Esophagus (tissue), 2 donors: ENCODE results near the gene CCDC12. TPM values are rescaled to one million over a fixed set of nuclear protein-coding genes. Genes with fewer than 3 reads are reported as not detected.

Experiments used
- H3K27ac ChIP-seq, 2 donors: one replicate each; pipeline ENCODE4 v1.5.1; 2013; ENCODE audit warnings: low read depth in 2 of 2, mild to moderate bottlenecking in 2 of 2, inconsistent platforms in 1 of 2, low read length in 1 of 2, moderate library complexity in 1 of 2
- H3K27me3 ChIP-seq, 2 donors: one replicate each; pipeline ENCODE4 v1.6.1; 2013; ENCODE audit warnings: low read length in 2 of 2, control low read depth in 1 of 2, mild to moderate bottlenecking in 1 of 2; ENCODE audit not compliant: insufficient read depth in 2 of 2, control insufficient read depth in 1 of 2
- H3K36me3 ChIP-seq, 2 donors: one replicate each; pipeline ENCODE4 v1.6.1; 2013; ENCODE audit warnings: low read length in 1 of 2; ENCODE audit not compliant: control insufficient read depth in 2 of 2, insufficient read depth in 2 of 2
- H3K4me1 ChIP-seq, 2 donors: one replicate each; pipeline ENCODE4 v1.6.1; 2013; ENCODE audit warnings: low read length in 1 of 2; ENCODE audit not compliant: control insufficient read depth in 2 of 2, insufficient read depth in 2 of 2
- H3K4me3 ChIP-seq, 2 donors: one replicate each; pipeline ENCODE4 v1.5.1; 2013; ENCODE audit warnings: low read length in 2 of 2, mild to moderate bottlenecking in 2 of 2, low read depth in 1 of 2, moderate library complexity in 1 of 2
- H3K9me3 ChIP-seq, 2 donors: one replicate each; pipeline ENCODE4 v1.6.1; 2013; ENCODE audit warnings: mild to moderate bottlenecking in 2 of 2, low read depth in 1 of 2, low read length in 1 of 2, moderate library complexity in 1 of 2; ENCODE audit not compliant: control insufficient read depth in 2 of 2, insufficient read depth in 1 of 2
- WGBS, 2 donors: extraction: QIAGEN DNeasy Blood & Tissue Kit; methylation state at CpG; one replicate each; pipeline ENCODE4 v1.1.7; 2013; 5-methylcytosine and 5-hydroxymethylcytosine counted together
- polyA plus RNA-seq, 2 donors: library from polyadenylated mRNA; stranded (reverse); fragments of 200-250 nt; gene quantifications; one replicate each; pipeline ENCODE4 v1.2.3, GENCODE V29; 2013
- donor health status: healthy with polysubstance abuse.
- donor health status: Bipolar disorder and iron deficiency.

The CCDC12 gene
- polyA plus RNA-seq, 2 donors: 82.5 to 90.1 TPM

- peaks cover 0 to 15% of the 10 kb centered on the region in 2 donors for H3K4me1 ChIP-seq
- H3K27ac ChIP-seq: peak overlapping the region in 1 of 2 donors; percentile 22
- 58 to 64% methylated on average over 12 of the region's 12 CpGs for WGBS, 2 donors
- peaks cover 30 to 83% of the 10 kb centered on the region in 2 donors for H3K36me3 ChIP-seq
- no peaks in the 10 kb centered on the region for H3K27me3 ChIP-seq
- H3K4me3 ChIP-seq: no peak overlapping the region
- no peaks in the 10 kb centered on the region for H3K9me3 ChIP-seq
Observed at GRCh38 chr3:46996689-46997452, 20.3 kb upstream of the CCDC12 start.

DNA sequence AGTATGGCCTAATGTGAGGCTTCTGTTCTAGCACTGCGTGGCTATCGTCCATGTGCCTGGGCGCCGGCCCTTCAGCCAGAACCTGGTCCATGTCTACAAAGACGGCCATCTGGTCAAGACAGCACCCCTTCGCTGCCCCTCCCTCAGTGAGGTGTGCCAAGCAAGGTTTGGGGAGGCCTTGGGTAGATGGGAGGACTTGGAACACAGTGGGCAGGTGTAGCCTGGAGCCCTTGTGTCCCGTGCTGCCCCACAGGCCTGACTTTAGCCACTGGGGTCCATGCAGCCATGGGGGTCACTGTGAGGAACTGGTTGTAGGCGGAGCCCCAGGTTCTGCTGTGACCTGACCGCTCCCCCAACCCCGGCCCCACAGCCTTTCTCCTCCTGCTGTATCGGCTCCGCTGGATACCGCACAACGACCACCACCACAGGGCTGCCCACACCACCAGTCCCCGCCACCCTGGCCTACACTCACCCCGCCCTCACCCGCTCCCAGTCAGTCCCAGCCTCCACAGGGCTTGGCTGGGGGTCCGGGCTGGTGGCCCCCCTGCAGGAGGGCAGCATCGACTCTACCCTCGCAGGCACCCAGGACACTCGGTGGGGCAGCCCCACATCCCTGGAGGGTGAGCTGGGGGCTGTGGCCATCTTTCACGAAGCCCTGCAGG lies 19.5 kb upstream of the CCDC12 start:
- Histone ChIP-seq H3K27ac (no peak overlapping the region), H3K36me3 (peaks cover 30 to 83% of the 10 kb centered on the region in 2 donors), H3K4me1 (peaks cover 0 to 9% of the 10 kb centered on the region in 2 donors), H3K4me3 (no peak overlapping the region), H3K27me3 (no peaks in the 10 kb centered on the region), H3K9me3 (no peaks in the 10 kb centered on the region)
- 92 to 94% methylated on average over 22 of the region's 22 CpGs for WGBS, 2 donors

DNA sequence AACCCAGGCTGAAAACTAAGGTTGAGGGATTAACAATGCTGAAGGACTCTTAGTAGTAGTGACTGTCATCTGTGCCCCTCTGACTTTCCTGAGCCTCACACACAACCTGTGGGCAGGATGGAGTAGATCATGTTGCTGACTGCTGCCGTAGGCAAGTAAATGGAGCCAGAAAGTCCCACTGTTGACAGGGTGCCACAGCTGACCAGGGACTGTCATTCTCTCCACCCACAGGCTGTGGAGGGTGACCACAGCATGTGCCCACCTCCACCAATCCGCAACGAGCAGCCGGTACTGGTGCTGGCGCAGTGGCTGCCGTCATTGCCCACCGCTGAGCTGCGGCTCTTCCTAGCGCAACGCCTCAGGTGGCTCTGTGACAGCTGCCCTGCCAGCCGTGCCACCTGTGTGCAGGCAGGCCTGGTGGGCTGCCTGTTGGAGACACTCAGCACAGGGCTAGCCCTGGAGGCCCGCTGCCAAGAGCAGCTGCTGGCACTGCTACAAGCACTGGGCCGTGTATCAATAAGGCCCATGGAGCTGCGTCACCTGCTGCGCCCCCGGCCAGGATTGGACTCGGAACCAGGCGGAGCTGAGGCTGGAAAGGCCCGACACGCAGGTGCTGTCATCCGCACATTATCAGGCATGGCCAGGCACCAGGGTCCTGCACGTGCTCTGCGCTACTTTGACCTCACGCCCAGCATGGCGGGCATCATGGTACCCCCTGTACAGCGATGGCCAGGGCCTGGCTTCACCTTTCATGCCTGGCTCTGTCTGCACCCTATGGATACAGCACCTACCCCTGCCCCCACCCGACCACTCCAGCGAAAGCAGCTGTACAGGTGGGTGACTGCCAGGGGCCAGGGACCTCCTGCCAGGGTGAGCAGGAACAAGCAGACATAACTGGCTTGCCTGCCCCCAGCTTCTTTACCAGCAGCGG lies 18.5 kb upstream of the CCDC12 start:
- H3K27ac ChIP-seq: no peak overlapping the region
- H3K36me3 ChIP-seq: peaks cover 27 to 82% of the 10 kb centered on the region in 2 donors
- H3K27me3 ChIP-seq: no peaks in the 10 kb centered on the region
- H3K9me3 ChIP-seq: no peaks in the 10 kb centered on the region
- WGBS, 2 donors: 90 to 92% methylated on average over 29 of the region's 29 CpGs
- H3K4me1 ChIP-seq: peaks cover 0 to 9% of the 10 kb centered on the region in 2 donors
- H3K4me3 ChIP-seq: no peak overlapping the region

- 83 to 92% methylated on average over 7 of the region's 7 CpGs for WGBS, 2 donors
- H3K9me3 ChIP-seq: no peaks in the 10 kb centered on the region
- H3K4me3 ChIP-seq: no peak overlapping the region
- no peak overlapping the region for H3K27ac ChIP-seq
- H3K27me3 ChIP-seq: no peaks in the 10 kb centered on the region
- peaks cover 0 to 11% of the 10 kb centered on the region in 2 donors for H3K4me1 ChIP-seq
- H3K36me3 ChIP-seq: peaks cover 16 to 82% of the 10 kb centered on the region in 2 donors
Observed at GRCh38 chr3:46993986-46994385, 17.4 kb upstream of the CCDC12 start.

- H3K36me3 ChIP-seq: peaks cover 15 to 82% of the 10 kb centered on the region in 2 donors
- 68 to 78% methylated on average over 2 of the region's 2 CpGs for WGBS, 2 donors
- H3K4me3 ChIP-seq: no peak overlapping the region
- no peaks in the 10 kb centered on the region for H3K27me3 ChIP-seq
- H3K9me3 ChIP-seq: no peaks in the 10 kb centered on the region
- H3K4me1 ChIP-seq: peaks cover 2 to 11% of the 10 kb centered on the region in 2 donors
- no peak overlapping the region for H3K27ac ChIP-seq
Observed at GRCh38 chr3:46993292-46993691, 16.7 kb upstream of the CCDC12 start.

DNA sequence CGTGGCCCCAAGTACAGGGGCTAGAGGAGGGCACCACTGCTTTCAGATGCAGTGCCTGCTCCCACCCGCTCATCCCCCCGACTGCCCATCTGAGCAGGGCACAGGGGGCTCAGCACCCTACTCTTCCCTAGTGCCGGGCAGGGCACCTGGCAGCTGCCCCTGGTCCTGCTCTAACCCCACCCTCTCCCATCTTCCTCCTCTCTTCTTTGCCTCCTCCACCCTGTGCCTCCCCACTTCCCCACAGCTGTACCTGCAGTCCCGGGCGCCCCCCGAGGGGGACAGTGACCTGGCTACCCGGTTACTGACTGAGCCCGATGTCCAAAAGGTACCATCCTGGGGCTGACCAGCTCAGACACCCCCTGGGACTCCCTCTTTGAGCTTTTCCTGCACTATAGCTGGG lies 15.7 kb upstream of the CCDC12 start:
- H3K27me3 ChIP-seq: no peaks in the 10 kb centered on the region
- H3K4me1 ChIP-seq: peaks cover 2 to 18% of the 10 kb centered on the region in 2 donors
- no peaks in the 10 kb centered on the region for H3K9me3 ChIP-seq
- peaks cover 15 to 79% of the 10 kb centered on the region in 2 donors for H3K36me3 ChIP-seq
- 89 to 94% methylated on average over 9 of the region's 9 CpGs for WGBS, 2 donors
- H3K4me3 ChIP-seq: no peak overlapping the region
- H3K27ac ChIP-seq: no peak overlapping the region

GRCh38 chr3:46991406-46992165 lies 15.0 kb upstream of the CCDC12 start:
- no peak overlapping the region for H3K4me3 ChIP-seq
- peaks cover 15 to 73% of the 10 kb centered on the region in 2 donors for H3K36me3 ChIP-seq
- H3K4me1 ChIP-seq: peaks cover 8 to 19% of the 10 kb centered on the region in 2 donors
- WGBS, 2 donors: 92 to 98% methylated on average over 16 of the region's 16 CpGs
- no peaks in the 10 kb centered on the region for H3K27me3 ChIP-seq
- peak overlapping the region in 1 of 2 donors; percentile 9 for H3K27ac ChIP-seq
- H3K9me3 ChIP-seq: no peaks in the 10 kb centered on the region

DNA sequence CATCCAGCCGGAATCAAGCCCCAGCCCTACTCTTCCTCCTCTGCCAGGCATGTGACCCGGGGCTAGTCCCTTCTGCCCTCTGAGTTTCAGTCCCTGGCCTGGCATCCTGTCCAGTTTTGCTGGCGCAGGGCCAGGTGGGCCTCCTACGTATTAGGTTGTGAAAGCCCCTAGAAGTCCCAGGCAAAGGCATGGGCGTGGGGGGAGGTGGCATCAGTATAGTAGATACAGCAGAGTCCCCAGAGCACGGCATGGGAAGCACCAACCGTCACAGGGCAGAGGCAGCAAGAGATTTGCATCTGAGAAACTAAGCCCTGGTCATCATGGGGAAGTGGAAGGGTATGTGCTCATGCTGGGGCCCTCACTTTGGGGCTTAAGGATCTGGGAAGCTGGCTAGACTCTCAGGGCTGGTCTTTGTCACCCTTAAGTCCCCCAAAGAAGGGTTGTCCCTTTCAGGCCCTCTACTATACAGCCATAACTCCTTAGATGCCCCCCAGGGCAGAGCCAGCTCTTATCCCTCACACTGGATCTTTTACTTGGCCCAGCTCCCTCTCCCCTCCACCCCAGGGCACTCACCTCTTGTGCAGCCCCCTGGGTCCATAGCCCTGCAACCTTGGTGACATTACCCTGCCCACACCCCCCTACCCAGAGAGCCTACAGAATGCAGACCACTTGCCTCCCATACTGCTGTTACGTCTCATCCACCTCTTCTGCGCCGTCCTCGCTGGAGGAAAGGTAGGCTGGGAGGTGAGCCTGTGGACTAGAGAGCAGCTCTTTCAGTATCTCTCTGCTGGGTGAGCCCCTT lies 14.2 kb upstream of the CCDC12 start:
- H3K4me1 ChIP-seq: peaks cover 12 to 26% of the 10 kb centered on the region in 2 donors
- no peak overlapping the region for H3K27ac ChIP-seq
- no peaks in the 10 kb centered on the region for H3K9me3 ChIP-seq
- H3K36me3 ChIP-seq: peaks cover 15 to 71% of the 10 kb centered on the region in 2 donors
- WGBS, 2 donors: 79 to 81% methylated on average over 11 of the region's 11 CpGs
- no peak overlapping the region for H3K4me3 ChIP-seq
- H3K27me3 ChIP-seq: no peaks in the 10 kb centered on the region
